K562 (cell line): Measurements from ENCODE around the gene CD40LG.

Experiments
- BRCA1 ChIP-seq, 2 experiments: fragments of 450-650 bp in 1 of 2; sonication (generic) in 1 of 2; formaldehyde crosslinking in 1 of 2; IDR thresholded peaks; 2 replicates each; pipeline versions ENCODE4 v1.5.0 to v1.6.1; 2017 to 2020; ENCODE audit warnings: mild to moderate bottlenecking in 1 of 2, missing genetic modification reagents in 1 of 2
- EZH2 ChIP-seq: IDR thresholded peaks from 2 replicates; pipeline ENCODE4 v1.6.1; 2012; ENCODE audit warnings: low read depth, mild to moderate bottlenecking, inconsistent platforms, low read length, borderline replicate concordance
- HSF4 ChIP-seq: fragments of 250-450 bp; sonication (Bioruptor Pico); IDR thresholded peaks from 2 replicates; pipeline ENCODE4 v2.1.2; 2022; ENCODE audit warnings: mild to moderate bottlenecking, moderate library complexity, borderline replicate concordance
- MAFK ChIP-seq: IDR thresholded peaks from 2 replicates; pipeline ENCODE4 v1.6.1; 2011; ENCODE audit warnings: low read length, improper control_type of control experiment
- ZNF639 ChIP-seq, 2 experiments: fragments of 200-800 bp in 1 of 2; sonication (Bioruptor generic) in 1 of 2; sonication (generic) in 1 of 2; formaldehyde crosslinking in 1 of 2; IDR thresholded peaks in 1 of 2; conservative IDR thresholded peaks in 1 of 2; 2 replicates each; pipeline versions ENCODE4 v1.5.0 to v1.6.1; 2016 to 2020; ENCODE audit warnings: missing compliant biosample characterization in 1 of 2, missing genetic modification characterization in 1 of 2, missing genetic modification reagents in 1 of 2
- TF ChIP-seq, protein P1 (sequence below), 3 experiments: IDR thresholded peaks in 2 of 3; conservative IDR thresholded peaks in 1 of 3; 2 replicates each; pipeline ENCODE4 v1.5.1; 2011 to 2012; ENCODE audit warnings: low read length in 3 of 3, mild to moderate bottlenecking in 3 of 3, control low read depth in 2 of 3, improper control_type of control experiment in 1 of 3, inconsistent platforms in 1 of 3, low read depth in 1 of 3, mixed read lengths in 1 of 3, moderate library complexity in 1 of 3; ENCODE audit not compliant: insufficient read depth in 2 of 3

GRCh38 chrX:136598631-136599030, 49.3 kb upstream of the CD40LG start:
- no peak for TF ChIP-seq BRCA1 (IDR thresholded peaks at IDR 0.05)
- TF ChIP-seq BRCA1 (CRISPR knock-in tag; IDR thresholded peaks at IDR 0.05), result no peak
- TF ChIP-seq EZH2, result no peak
- TF ChIP-seq MAFK, result no peak
- no peak for TF ChIP-seq HSF4
- TF ChIP-seq ZNF639 (CRISPR knock-in tag; conservative IDR thresholded peaks at IDR 0.05 in 1 of 2, IDR thresholded peaks at IDR 0.05 in 1 of 2), result no peak
- TF ChIP-seq, protein P1, sequence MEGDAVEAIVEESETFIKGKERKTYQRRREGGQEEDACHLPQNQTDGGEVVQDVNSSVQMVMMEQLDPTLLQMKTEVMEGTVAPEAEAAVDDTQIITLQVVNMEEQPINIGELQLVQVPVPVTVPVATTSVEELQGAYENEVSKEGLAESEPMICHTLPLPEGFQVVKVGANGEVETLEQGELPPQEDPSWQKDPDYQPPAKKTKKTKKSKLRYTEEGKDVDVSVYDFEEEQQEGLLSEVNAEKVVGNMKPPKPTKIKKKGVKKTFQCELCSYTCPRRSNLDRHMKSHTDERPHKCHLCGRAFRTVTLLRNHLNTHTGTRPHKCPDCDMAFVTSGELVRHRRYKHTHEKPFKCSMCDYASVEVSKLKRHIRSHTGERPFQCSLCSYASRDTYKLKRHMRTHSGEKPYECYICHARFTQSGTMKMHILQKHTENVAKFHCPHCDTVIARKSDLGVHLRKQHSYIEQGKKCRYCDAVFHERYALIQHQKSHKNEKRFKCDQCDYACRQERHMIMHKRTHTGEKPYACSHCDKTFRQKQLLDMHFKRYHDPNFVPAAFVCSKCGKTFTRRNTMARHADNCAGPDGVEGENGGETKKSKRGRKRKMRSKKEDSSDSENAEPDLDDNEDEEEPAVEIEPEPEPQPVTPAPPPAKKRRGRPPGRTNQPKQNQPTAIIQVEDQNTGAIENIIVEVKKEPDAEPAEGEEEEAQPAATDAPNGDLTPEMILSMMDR (IDR thresholded peaks at IDR 0.05 in 2 of 3, conservative IDR thresholded peaks at IDR 0.05 in 1 of 3; ENCODE audit: insufficient read depth in 2 of 3, low read depth in 1 of 3, low read length in 3 of 3), result no peak
